ENCODE measurements around the gene LYPLA2.
"Not testable (repeated sequence)": the region's sequence is repeated elsewhere in the genome, so short reads cannot be mapped to it uniquely, and the experiment has no call there.

Gene LYPLA2

DNA sequence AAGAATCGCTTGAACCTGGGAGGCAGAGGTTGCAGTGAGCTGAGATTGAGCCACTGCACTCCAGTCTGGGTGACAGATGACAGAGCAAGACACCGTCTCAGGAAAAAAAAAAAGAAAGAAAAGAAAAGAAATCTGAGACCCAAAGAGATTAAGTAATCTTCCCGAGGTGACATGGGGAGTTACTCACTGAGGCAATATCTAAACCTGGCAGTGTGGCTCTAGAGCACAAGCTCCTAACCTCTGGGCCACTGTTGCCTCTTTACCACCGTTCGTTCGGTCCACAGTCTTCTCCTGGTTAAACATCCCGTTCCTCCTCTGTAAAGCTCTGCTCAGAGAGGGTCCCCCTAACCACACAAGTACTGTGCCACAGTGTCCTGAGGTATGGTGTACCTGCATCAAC is 32.8 kb downstream of the LYPLA2 start:
- H3K4me3 ChIP-seq (ENCODE audit: low read length), result no peak overlapping the region
- DNase-seq (ENCODE audit: low read depth, low spot score), result no peak

- no peak for DNase-seq (ENCODE audit: low read depth, low spot score)
- H3K4me3 ChIP-seq (ENCODE audit: low read length), result peak overlapping the region; percentile 96
Observed at GRCh38 chr1:23824711-23825075, 33.7 kb downstream of the LYPLA2 start.

DNA sequence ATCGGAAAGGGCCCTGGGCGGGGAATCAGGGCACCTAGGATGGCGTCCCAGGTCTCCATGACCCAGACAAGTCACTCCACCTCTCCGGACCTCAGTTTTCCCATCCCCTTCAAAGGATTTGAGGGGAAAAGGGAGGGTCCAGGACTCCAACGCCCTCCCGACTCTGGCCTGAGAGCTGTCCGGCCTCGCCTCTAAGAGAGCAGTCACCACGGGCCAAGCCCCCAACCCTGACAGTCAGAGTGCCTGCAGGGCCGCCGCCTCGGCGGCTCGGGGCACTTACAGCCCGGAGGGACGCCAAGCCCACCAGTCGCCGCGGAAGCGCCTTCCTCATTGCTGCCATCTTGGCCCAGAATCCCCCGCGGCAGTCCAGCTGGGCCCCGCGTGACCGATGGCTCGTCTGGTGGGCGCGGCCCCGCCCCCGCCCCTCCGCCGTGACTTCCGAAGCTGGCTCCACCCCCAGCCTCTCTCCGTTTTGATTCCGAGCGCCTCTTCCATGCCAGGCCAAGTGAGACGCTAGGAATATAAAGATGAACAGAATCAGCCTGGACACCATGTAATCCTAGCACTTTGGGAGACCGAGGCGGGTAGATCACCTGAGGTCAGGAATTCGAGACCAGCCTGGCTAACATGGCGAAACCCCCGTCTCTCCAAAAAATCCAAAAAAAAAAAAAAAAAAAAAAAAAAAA is 34.3 kb downstream of the LYPLA2 start, which contains the start of gene HMGCL:
Gene HMGCL (minus strand): TSS at position 354 of the 686 bp plus-strand sequence. CDS start 14 bp downstream, at position 340.
- peak; percentile 75 for DNase-seq (ENCODE audit: low read depth, low spot score)
- peak within 1 kb of the TSS; percentile 96 for H3K4me3 ChIP-seq (ENCODE audit: low read length)

- H3K4me3 ChIP-seq (ENCODE audit: low read length), result peak overlapping the region; percentile 96
- DNase-seq (ENCODE audit: low read depth, low spot score), result no peak
Observed at GRCh38 chr1:23825762-23826522, 35.0 kb downstream of the LYPLA2 start.

DNA sequence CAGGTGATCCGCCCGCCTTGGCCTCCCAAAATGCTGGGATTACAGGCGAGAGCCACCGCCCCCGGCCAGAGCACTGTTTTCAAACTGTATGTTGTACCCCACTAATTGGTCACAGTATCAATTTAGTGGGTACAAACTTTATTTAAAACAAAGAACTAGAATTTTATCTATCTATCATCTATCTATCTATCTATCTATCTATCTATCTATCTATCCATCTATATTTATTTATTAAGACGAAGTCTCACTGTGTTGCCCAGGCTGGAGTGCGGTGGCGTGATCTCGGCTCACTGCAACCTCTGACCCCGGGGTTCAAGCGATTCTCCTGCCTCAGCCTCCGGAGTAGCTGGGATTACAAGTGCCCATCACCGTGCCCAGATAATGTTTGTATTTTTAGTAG is 35.6 kb downstream of the LYPLA2 start:
- H3K4me3 ChIP-seq (ENCODE audit: low read length); DNase-seq (ENCODE audit: low read depth, low spot score): not testable (repeated sequence)

DNA sequence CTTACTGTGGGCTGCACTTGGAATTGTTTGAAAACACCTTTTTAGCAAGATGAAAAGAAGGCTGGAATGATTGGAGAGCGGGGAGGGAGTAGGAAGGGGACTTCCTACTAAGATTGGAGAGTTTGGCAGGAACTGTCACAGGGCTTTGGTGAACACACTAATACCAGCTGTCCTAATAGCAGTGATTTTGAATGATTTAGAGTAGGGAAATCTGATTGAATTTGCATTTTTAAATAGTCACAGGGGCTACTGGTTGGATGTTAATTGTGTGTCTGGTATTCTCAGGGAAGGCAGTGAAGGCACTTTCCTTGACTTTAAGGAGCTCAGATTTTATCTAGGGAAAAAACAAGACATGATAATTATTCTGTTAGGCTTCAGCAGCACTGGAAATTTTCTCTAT is 36.8 kb downstream of the LYPLA2 start:
- no peak overlapping the region for H3K4me3 ChIP-seq (ENCODE audit: low read length)
- no peak for DNase-seq (ENCODE audit: low read depth, low spot score)

DNA sequence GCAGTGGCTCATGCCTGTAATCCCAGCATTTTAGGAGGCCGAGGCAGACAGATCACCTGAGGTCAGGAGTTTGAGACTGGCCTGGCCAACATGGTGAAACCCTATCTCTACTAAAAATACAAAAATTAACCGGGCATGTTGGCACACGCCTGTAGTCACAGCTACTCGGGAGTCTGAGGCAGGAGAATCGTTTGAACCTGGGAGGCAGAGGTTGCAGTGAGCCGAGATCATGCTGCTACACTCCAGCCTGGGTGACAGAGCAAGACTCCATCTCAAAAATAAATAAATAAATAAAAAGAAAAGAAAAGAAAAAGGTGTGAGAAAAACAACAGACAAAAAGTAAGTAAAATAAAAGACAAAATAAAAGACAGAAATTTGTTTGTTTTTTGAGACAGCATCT is 43.2 kb downstream of the LYPLA2 start:
- not testable (repeated sequence) for H3K4me3 ChIP-seq (ENCODE audit: low read length); DNase-seq (ENCODE audit: low read depth, low spot score)

DNA sequence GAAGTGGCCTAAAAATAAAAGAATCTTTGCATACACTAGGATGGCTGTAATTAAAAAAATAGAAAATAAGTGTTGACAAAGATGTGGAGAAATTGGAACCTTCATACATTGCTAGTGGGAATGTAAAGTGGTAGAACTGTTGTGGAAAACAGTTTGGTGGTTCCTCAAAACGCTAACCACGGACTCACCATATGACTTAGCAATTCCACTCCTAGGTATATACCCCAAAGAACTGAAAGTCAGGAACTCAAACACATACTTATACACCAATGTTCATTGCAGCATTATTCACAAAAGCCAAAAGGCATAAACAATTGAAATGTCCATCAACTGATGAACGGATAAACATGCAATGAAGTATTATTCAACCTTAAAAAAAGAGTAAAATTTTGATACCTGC is 45.1 kb downstream of the LYPLA2 start:
- no peak overlapping the region for H3K4me3 ChIP-seq (ENCODE audit: low read length)
- DNase-seq (ENCODE audit: low read depth, low spot score), result no peak

DNA sequence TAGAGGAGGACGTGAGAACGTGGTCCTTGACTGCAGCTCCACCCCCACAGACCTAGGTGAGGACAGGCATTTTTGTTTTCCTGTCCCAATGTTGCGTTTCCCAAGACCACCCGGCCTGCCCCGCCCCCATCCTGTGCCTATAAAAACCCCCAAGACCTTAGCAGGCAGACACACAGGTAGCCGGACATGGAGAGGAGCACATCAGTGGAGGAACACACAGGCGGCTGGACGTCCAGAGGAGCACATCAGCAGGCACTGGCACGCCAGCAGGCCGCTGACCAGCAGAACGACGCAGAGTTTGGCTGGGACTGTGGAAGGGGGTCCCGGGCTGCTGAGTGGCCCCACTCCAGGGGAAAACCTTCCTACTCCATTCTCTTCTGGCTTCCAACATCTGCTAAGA is 47.0 kb downstream of the LYPLA2 start:
- DNase-seq (ENCODE audit: low read depth, low spot score), result no peak
- H3K4me3 ChIP-seq (ENCODE audit: low read length), result peak overlapping the region; percentile 36

DNA sequence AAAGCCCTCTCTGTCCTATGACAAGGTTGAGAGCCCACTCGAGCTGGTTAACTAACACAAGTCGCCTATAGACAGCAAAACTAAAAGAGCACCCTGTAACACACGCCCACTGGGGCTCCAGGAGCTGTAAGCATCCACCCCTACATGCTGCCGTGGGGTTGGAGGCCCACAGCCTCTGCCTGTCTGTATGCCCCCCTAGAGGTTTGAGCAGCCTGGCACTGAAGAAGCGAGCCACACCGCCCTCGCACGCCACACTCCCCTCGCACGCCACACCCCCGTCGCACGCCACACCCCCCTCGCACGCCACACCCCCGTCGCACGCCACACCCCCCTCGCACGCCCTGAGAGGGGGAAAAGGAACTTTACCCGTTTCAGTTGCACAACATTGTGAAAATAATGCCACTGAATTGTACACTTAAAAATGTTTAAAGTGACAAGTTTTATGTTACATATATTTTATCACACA is 47.5 kb downstream of the LYPLA2 start:
- H3K4me3 ChIP-seq (ENCODE audit: low read length), result peak overlapping the region; percentile 39
- peak; percentile 70 for DNase-seq (ENCODE audit: low read depth, low spot score)

DNA sequence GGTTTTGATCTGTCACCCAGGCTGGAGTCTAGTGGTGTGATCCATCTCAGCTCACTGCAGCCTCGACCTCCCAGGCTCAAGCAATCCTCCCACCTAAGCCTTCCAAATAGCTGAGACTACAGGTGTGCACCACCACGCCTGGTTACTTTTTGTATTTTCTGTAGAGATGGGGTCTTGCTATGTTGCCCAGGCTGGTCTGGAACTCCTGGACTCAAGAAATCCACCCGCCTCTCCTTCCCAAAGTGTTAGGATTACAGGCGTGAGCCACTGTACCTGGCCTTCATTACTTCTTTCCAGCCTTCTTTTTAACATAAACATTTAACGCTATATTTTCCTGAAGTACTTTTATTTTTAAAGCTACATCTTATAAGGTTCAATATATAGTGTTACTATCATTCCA is 52.7 kb downstream of the LYPLA2 start:
- no peak for DNase-seq (ENCODE audit: low read depth, low spot score)
- no peak overlapping the region for H3K4me3 ChIP-seq (ENCODE audit: low read length)
